H1 (cell line): ENCODE results near the gene CHST12. TPM values are rescaled to one million over a fixed set of nuclear protein-coding genes. Genes with fewer than 3 reads are reported as not detected.

Experiments
- CTCF ChIA-PET: fragments of 300-600 bp; sonication (Branson Sonifier 250); formaldehyde crosslinking; loops from one replicate; lab custom pipeline; 2021; ENCODE audit not compliant: partially characterized antibody; lab: Charles Lee
- POLR2A ChIA-PET: fragments of 300-600 bp; sonication (Branson Sonifier 250); formaldehyde crosslinking; loops from one replicate; lab custom pipeline; 2021; ENCODE audit warnings: inconsistent platforms; ENCODE audit not compliant: partially characterized antibody; lab: Charles Lee
- DNase-seq, 2 experiments: peaks; one replicate each; pipeline versions ENCODE4 v3.0.0 to v3.0.0-alpha.2; 2010 to 2022; ENCODE audit warnings: low spot score in 2 of 2, low read depth in 1 of 2, mixed read lengths in 1 of 2
- FAIRE-seq: peaks from 2 replicates; lab custom pipeline; 2011; peaks lifted over from hg19 to GRCh38; lab: Jason Lieb, UNC
- H2AFZ ChIP-seq: 2 replicates; pipeline ENCODE4 v1.8.1; 2012; ENCODE audit warnings: low read length, inconsistent platforms
- H2AK5ac ChIP-seq: 2 replicates; pipeline ENCODE4 v1.6.1; 2013; ENCODE audit warnings: low read depth, low read length
- H2BK120ac ChIP-seq: replicated peaks from 2 replicates; pipeline ENCODE3; 2013; ENCODE audit warnings: low read depth, low read length, inconsistent platforms
- H2BK12ac ChIP-seq: 2 replicates; pipeline ENCODE4 v1.6.1; 2013; ENCODE audit warnings: low read depth, low read length
- H2BK15ac ChIP-seq: 2 replicates; pipeline ENCODE4 v1.6.1; 2013; ENCODE audit warnings: low read length
- H2BK20ac ChIP-seq: 2 replicates; pipeline ENCODE4 v1.6.1; 2013; ENCODE audit warnings: low read length
- H2BK5ac ChIP-seq: 2 replicates; pipeline ENCODE4 v1.6.1; 2013; ENCODE audit warnings: low read depth, low read length
- H3K14ac ChIP-seq: 2 replicates; pipeline ENCODE4 v1.6.1; 2013; ENCODE audit warnings: inconsistent platforms; ENCODE audit not compliant: insufficient read length
- H3K18ac ChIP-seq: 2 replicates; pipeline ENCODE4 v1.6.1; 2013; ENCODE audit warnings: low read length; ENCODE audit errors: extremely low read depth
- H3K23ac ChIP-seq: 2 replicates; pipeline ENCODE4 v1.6.1; 2013; ENCODE audit warnings: inconsistent platforms; ENCODE audit not compliant: insufficient read length
- H3K23me2 ChIP-seq: 2 replicates; pipeline ENCODE4 v1.6.1; 2013; ENCODE audit warnings: low read depth, low read length
- H3K27ac ChIP-seq: 2 replicates; pipeline ENCODE4 v1.6.1; 2011; ENCODE audit warnings: low read depth, low read length, inconsistent platforms
- H3K27me3 ChIP-seq, 4 experiments: replicated peaks in 1 of 4; 1 replicate in 1 of 4; 2 replicates in 3 of 4; pipeline versions ENCODE4 v1.6.1 to v1.8.1; 2011 to 2013; ENCODE audit warnings: low read length in 3 of 4, mild to moderate bottlenecking in 3 of 4, inconsistent platforms in 2 of 4, mixed read lengths in 2 of 4, moderate library complexity in 1 of 4; ENCODE audit not compliant: control insufficient read depth in 3 of 4, insufficient read depth in 3 of 4; ENCODE audit errors: extremely low read depth in 1 of 4
- H3K36me3 ChIP-seq, 4 experiments: 2 replicates each; pipeline versions ENCODE4 v1.6.1 to v1.8.1; 2011 to 2013; ENCODE audit warnings: mild to moderate bottlenecking in 4 of 4, low read length in 3 of 4, moderate library complexity in 2 of 4, control low read depth in 1 of 4, inconsistent platforms in 1 of 4; ENCODE audit not compliant: insufficient read depth in 4 of 4, control insufficient read depth in 2 of 4
- H3K4ac ChIP-seq: replicated peaks from 2 replicates; pipeline ENCODE3; 2013; ENCODE audit warnings: low read length, low read depth, mixed read lengths, inconsistent platforms; ENCODE audit not compliant: insufficient read length
- H3K4me1 ChIP-seq, 4 experiments: replicated peaks in 1 of 4; 1 replicate in 1 of 4; 2 replicates in 3 of 4; pipeline versions ENCODE4 v1.6.1 to v1.8.1; 2011 to 2013; ENCODE audit warnings: low read length in 3 of 4, inconsistent platforms in 2 of 4, mixed read lengths in 1 of 4; ENCODE audit not compliant: insufficient read depth in 4 of 4, control insufficient read depth in 3 of 4
- H3K4me2 ChIP-seq, 2 experiments: 2 replicates each; pipeline versions ENCODE4 v1.6.1 to v1.8.1; 2011 to 2013; ENCODE audit warnings: low read depth in 2 of 2, low read length in 2 of 2, control low read depth in 1 of 2, inconsistent platforms in 1 of 2, mild to moderate bottlenecking in 1 of 2; ENCODE audit not compliant: insufficient read depth in 1 of 2
- H3K4me3 ChIP-seq, 4 experiments: fragments of 200-600, 300-600 bp in 1 of 4; sonication (generic), shearing (Covaris generic), sonication (Bioruptor Twin) in 1 of 4; 2 replicates each; pipeline versions ENCODE4 v1.5.1 to v1.8.1; 2011 to 2016; ENCODE audit warnings: low read length in 4 of 4, low read depth in 3 of 4, control low read depth in 2 of 4, inconsistent platforms in 2 of 4, mild to moderate bottlenecking in 2 of 4, mixed read lengths in 1 of 4, moderate library complexity in 1 of 4; ENCODE audit not compliant: insufficient read depth in 2 of 4; ENCODE audit errors: extremely low read depth in 1 of 4
- H3K56ac ChIP-seq: replicated peaks from 2 replicates; pipeline ENCODE3; 2013; ENCODE audit warnings: low read depth, mild to moderate bottlenecking, mixed read lengths, low read length, inconsistent platforms; ENCODE audit not compliant: insufficient read length
- H3K79me1 ChIP-seq: 2 replicates; pipeline ENCODE4 v1.6.1; 2013; ENCODE audit warnings: low read depth, low read length, control low read depth
- H3K79me2 ChIP-seq, 2 experiments: 2 replicates each; pipeline versions ENCODE4 v1.6.1 to v1.8.1; 2012 to 2013; ENCODE audit warnings: low read length in 2 of 2, mild to moderate bottlenecking in 2 of 2, inconsistent platforms in 1 of 2; ENCODE audit not compliant: insufficient read depth in 2 of 2, control insufficient read depth in 1 of 2
- H3K9ac ChIP-seq, 4 experiments: replicated peaks in 1 of 4; 1 replicate in 1 of 4; 2 replicates in 3 of 4; pipeline versions ENCODE4 v1.6.1 to v1.8.1; 2011 to 2013; ENCODE audit warnings: low read depth in 3 of 4, low read length in 3 of 4, control low read depth in 2 of 4, mild to moderate bottlenecking in 2 of 4, moderate library complexity in 2 of 4, inconsistent platforms in 1 of 4; ENCODE audit errors: extremely low read depth in 1 of 4
- H3K9me3 ChIP-seq, 2 experiments: 2 replicates each; pipeline versions ENCODE4 v1.6.1 to v1.8.1; 2012 to 2013; ENCODE audit warnings: mild to moderate bottlenecking in 2 of 2, moderate library complexity in 2 of 2, control low read depth in 1 of 2, inconsistent platforms in 1 of 2, low read depth in 1 of 2, low read length in 1 of 2, mixed read lengths in 1 of 2; ENCODE audit not compliant: insufficient read depth in 2 of 2
- H4K20me1 ChIP-seq, 2 experiments: replicated peaks in 1 of 2; 2 replicates each; pipeline versions ENCODE3 to v1.8.1; 2011 to 2013; ENCODE audit warnings: inconsistent platforms in 2 of 2, low read length in 2 of 2, mild to moderate bottlenecking in 1 of 2; ENCODE audit not compliant: insufficient read depth in 2 of 2, control insufficient read depth in 1 of 2
- H4K5ac ChIP-seq: 2 replicates; pipeline ENCODE4 v1.6.1; 2013; ENCODE audit warnings: low read length, low read depth, mixed read lengths, inconsistent platforms; ENCODE audit not compliant: insufficient read length
- H4K8ac ChIP-seq: 2 replicates; pipeline ENCODE4 v1.8.0; 2013; ENCODE audit warnings: mild to moderate bottlenecking, moderate library complexity, low read length, inconsistent platforms; ENCODE audit not compliant: insufficient read depth; ENCODE audit errors: extremely low read depth
- H4K91ac ChIP-seq: replicated peaks from 2 replicates; pipeline ENCODE3; 2013; ENCODE audit warnings: low read length, mixed read lengths, inconsistent platforms; ENCODE audit not compliant: insufficient read length
- HDAC6 ChIP-seq: IDR thresholded peaks from one replicate; pipeline ENCODE4 v1.7.1; 2012; ENCODE audit warnings: low read depth, mild to moderate bottlenecking, inconsistent platforms, low read length, moderate library complexity
- KDM1A ChIP-seq: fragments of 200-600, 300-600 bp; sonication (generic); IDR thresholded peaks from 2 replicates; pipeline ENCODE4 v1.7.1; 2016; ENCODE audit warnings: mild to moderate bottlenecking, low read length, borderline replicate concordance
- RAD21 ChIP-seq, 2 experiments: IDR thresholded peaks in 1 of 2; conservative IDR thresholded peaks in 1 of 2; 2 replicates each; pipeline ENCODE4 v1.6.1; 2011; ENCODE audit warnings: low read depth in 2 of 2, low read length in 2 of 2, improper control_type of control experiment in 1 of 2, inconsistent platforms in 1 of 2, mild to moderate bottlenecking in 1 of 2, moderate library complexity in 1 of 2
- WGBS, 2 experiments: shearing (Covaris generic) in 1 of 2; methylation state at CpG; one replicate each; pipeline versions ENCODE4 v1.1.6 to v1.1.7; 2013 to 2015; ENCODE audit warnings: low lambda C conversion rate in 2 of 2, mixed read lengths in 2 of 2, inconsistent platforms in 1 of 2, low coverage in 1 of 2, missing lambda C conversion rate in 1 of 2; ENCODE audit not compliant: insufficient replicate concordance in 2 of 2, insufficient coverage in 1 of 2, insufficient read length in 1 of 2; ENCODE audit errors: extremely low coverage in 1 of 2, missing lambda C conversion rate in 1 of 2; 5-methylcytosine and 5-hydroxymethylcytosine counted together
- polyA plus RNA-seq, 7 experiments: library from polyadenylated mRNA; depleted of rRNA in 3 of 7; stranded (reverse) in 5 of 7; unstranded in 2 of 7; fragments of >200 nt in 5 of 7; fragments of 200-250 nt in 2 of 7; gene quantifications; 1 replicate in 5 of 7; 2 replicates in 1 of 7; 4 replicates in 1 of 7; pipeline versions ENCODE4 v1.2.1 to v1.2.3, GENCODE V29; 2011 to 2013; ENCODE audit warnings: missing spikeins in 2 of 7, mixed read lengths in 2 of 7
- total RNA-seq: library from RNA; stranded (reverse); fragmentation: NEBNext Ultra II Directional; extraction: Animal tissue kit (Norgen Biotek cat#: 25700); gene quantifications from 2 replicates; pipeline ENCODE4 v1.2.1, GENCODE V29; 2021
- TF ChIP-seq, protein P1 (sequence below): IDR thresholded peaks from 2 replicates; pipeline ENCODE4 v1.6.1; 2012; ENCODE audit warnings: inconsistent platforms
- TF ChIP-seq, protein P2 (sequence below): IDR thresholded peaks from 2 replicates; pipeline ENCODE4 v1.6.1; 2011; ENCODE audit warnings: low read depth, mild to moderate bottlenecking, low read length; ENCODE audit not compliant: insufficient read depth

Gene CHST12
- total and polyA plus RNA-seq, 2 of the 8 experiments (the other 6 are each of a cell fraction or from before 2014, with no cell fraction given) = 13.4 to 24.1 TPM

DNA sequence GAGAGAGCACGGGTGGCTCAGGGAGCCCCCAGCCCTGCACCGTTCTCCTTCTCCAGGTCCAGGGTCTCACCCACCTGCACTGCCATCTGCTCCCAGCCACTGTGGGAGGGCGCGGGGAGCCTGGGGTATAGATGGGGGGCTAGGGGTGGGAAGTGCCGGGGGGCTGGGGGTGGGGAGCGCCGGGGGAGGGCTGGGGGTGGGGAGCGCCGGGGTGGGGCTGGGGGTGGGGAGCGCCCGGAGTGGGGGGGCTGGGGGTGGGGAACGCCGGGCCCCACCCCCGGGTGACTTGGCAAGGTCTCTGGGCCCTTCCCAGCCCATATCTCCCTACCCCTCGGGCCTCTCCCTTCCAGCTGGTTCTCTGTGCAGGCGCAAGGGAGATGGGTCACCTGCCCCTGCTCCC lies 72.9 kb downstream of the CHST12 start, which contains the start of gene GRIFIN:
GRIFIN (minus strand) TSS at position 101 of the 400 bp plus-strand sequence; CDS start at position 86, 15 bp downstream.
- no peak for FAIRE-seq

More for the DNA sequence above, 72.9 kb downstream of the CHST12 start, which contains the start of gene GRIFIN:
- CTCF ChIA-PET = interaction anchor here (1.0 to 3.4 kb wide), 4 partner anchors 17 to 708 kb away, joined by 3 to 20 read pairs (median 4); no protein-coding TSS in a partner anchor
- POLR2A ChIA-PET = interaction anchor here (0.8 to 1.3 kb wide), 2 partner anchors 14 to 67 kb away, joined by 3 read pairs; no protein-coding TSS in a partner anchor
- Histone ChIP-seq H3K79me1 (no peaks in the 10 kb centered on the region), H3K4me1 (peaks cover 0 to 35% (median 21%) of the 10 kb centered on the region in 4 experiments; a peak in 6 of 7 replicates), H3K36me3 (no peaks in the 10 kb centered on the region), H2AFZ (no peak within 1 kb of the TSS), H3K56ac (no peak within 1 kb of the TSS), H4K20me1 (no peaks in the 10 kb centered on the region), H3K9ac (no peak within 1 kb of the TSS), H3K9me3 (no peaks in the 10 kb centered on the region), H2BK20ac (peak within 1 kb of the TSS; percentile 23; the same call in 1 of the 2 replicates), H2AK5ac (no peak within 1 kb of the TSS; the same call in 1 of the 2 replicates), H4K91ac (peak within 1 kb of the TSS; percentile 96), H2BK15ac (peak within 1 kb of the TSS; percentile 81; the same call in 1 of the 2 replicates), H3K27ac (no peak within 1 kb of the TSS), H3K23ac (no peak within 1 kb of the TSS), H2BK5ac (peak within 1 kb of the TSS; percentile 95; the same call in 1 of the 2 replicates), H3K23me2 (no peaks in the 10 kb centered on the region; the same call in 1 of the 2 replicates), H3K4ac (peak within 1 kb of the TSS; percentile 98), H3K79me2 (no peaks in the 10 kb centered on the region), H4K8ac (no peak within 1 kb of the TSS; the same call in 1 of the 2 replicates), H3K27me3 (no peaks in the 10 kb centered on the region; a peak in 2 of 7 replicates), H2BK120ac (peak within 1 kb of the TSS; percentile 87), H3K14ac (no peak within 1 kb of the TSS), H3K18ac (peak within 1 kb of the TSS; percentile 87), H3K4me2 (no peak within 1 kb of the TSS), H3K4me3 (no peak within 1 kb of the TSS), H2BK12ac (peak within 1 kb of the TSS; percentile 97; the same call in 1 of the 2 replicates), H4K5ac (peak within 1 kb of the TSS; percentile 59)
- DNase-seq = no peak
- WGBS, 2 experiments = 88% methylated on average over 4 of the region's 16 CpGs; no CpG with 5 or more reads in 1 of the 2 experiments
- TF ChIP-seq, protein P1, sequence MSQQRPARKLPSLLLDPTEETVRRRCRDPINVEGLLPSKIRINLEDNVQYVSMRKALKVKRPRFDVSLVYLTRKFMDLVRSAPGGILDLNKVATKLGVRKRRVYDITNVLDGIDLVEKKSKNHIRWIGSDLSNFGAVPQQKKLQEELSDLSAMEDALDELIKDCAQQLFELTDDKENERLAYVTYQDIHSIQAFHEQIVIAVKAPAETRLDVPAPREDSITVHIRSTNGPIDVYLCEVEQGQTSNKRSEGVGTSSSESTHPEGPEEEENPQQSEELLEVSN = no peak
- TF ChIP-seq HDAC6 (no peak), KDM1A (no peak), RAD21 (IDR thresholded peaks at IDR 0.05 in 1 of 2, conservative IDR thresholded peaks at IDR 0.05 in 1 of 2; ENCODE audit: low read depth in 2 of 2, low read length in 2 of 2) (no peak)
- TF ChIP-seq, protein P2, sequence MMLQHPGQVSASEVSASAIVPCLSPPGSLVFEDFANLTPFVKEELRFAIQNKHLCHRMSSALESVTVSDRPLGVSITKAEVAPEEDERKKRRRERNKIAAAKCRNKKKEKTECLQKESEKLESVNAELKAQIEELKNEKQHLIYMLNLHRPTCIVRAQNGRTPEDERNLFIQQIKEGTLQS = no peak
